Ramos (cell line): ENCODE data around the gene MAGEC3.
"Not testable (repeated sequence)": the region's sequence is repeated elsewhere in the genome, so short reads cannot be mapped to it uniquely, and the experiment has no call there.

Experiments used
- in situ Hi-C: fragments of 300-500 bp; cut with MboI; formaldehyde crosslinking; loops from one replicate; pipeline ENCODE4 v1.14.3; 2022; ENCODE audit warnings: low sequenced_read_pairs; ENCODE audit not compliant: unreplicated experiment

Gene MAGEC3, protein sequence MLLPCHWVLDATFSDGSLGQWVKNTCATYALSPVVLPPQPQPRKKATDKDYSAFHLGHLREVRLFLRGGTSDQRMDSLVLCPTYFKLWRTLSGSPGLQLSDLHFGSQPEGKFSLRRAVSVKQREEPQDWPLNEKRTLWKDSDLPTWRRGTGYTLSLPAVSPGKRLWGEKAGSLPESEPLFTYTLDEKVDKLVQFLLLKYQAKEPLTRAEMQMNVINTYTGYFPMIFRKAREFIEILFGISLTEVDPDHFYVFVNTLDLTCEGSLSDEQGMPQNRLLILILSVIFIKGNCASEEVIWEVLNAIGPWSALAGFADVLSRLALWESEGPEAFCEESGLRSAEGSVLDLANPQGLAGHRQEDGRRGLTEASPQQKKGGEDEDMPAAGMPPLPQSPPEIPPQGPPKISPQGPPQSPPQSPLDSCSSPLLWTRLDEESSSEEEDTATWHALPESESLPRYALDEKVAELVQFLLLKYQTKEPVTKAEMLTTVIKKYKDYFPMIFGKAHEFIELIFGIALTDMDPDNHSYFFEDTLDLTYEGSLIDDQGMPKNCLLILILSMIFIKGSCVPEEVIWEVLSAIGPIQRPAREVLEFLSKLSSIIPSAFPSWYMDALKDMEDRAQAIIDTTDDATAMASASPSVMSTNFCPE

DNA sequence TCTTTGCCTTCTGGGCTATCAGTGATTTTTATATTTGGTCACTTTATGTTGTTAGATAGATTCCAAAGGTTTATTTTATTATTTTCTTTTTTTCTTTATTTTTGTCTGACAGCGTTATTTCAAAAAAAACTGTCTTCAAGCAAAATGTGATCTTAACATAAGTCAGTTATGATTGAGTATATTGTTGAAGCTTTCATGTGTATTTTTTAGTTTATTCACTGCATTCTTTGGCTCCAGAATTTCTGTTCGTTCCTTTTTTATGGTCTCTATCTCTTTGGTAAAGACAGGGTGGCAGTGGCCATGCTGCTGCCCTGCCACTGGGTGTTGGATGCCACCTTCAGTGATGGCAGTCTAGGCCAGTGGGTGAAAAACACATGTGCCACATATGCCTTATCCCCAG lies at the start of gene MAGEC3:
Gene MAGEC3, plus strand, starts transcription at position 301 of the 400 bp plus-strand sequence. Its CDS starts 0 bp downstream, at position 301.
- in situ Hi-C loops: no loop called here

DNA sequence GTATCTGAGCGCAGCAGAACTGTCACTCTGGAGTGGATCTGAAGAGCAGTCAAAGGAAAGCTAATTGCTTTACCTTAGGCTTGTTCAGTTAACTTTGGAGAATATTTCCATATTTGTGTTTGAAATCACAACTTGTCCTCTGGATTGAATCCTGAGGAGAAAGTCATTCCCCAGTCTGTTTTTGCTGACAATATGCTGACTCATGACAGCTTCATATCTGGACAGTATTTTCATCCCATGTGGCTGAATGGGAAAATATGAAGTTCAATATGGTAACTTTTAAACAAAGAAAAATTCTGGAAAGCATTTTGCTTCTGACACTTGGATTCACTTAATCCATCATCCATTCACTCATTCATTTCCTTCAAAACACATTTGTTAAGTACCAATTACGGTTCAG lies 46.3 kb upstream of the MAGEC3 start:
- in situ Hi-C loops: no loop called here

DNA sequence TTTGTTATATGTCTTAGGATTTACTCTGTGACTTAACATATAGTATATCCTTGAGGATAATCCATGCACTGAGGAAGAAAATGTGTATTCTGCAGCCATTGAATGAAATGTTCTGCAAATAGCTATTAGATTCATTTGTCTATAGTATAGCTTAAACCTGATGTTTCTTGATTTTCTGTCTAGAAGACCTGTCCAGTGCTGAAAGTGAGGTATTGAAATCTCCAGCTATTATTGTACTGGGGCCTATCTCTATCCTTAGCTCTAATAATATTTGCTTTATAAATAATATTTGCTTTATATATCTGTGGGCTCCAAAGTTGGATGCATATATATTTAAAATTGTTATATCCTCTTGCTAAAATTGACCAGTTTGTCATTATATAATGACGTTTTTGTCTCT lies 26.7 kb upstream of the MAGEC3 start:
- in situ Hi-C loops: no loop called here

GRCh38 chrX:141814213-141814857 lies 23.8 kb upstream of the MAGEC3 start:
- in situ Hi-C loops: no loop called here

- in situ Hi-C loops: no loop called here
These were observed 22.2 kb upstream of the MAGEC3 start for GRCh38 chrX:141815904-141816303.

- in situ Hi-C loops: no loop called here
These were observed 5.9 kb upstream of the MAGEC3 start for GRCh38 chrX:141832247-141832646.

DNA sequence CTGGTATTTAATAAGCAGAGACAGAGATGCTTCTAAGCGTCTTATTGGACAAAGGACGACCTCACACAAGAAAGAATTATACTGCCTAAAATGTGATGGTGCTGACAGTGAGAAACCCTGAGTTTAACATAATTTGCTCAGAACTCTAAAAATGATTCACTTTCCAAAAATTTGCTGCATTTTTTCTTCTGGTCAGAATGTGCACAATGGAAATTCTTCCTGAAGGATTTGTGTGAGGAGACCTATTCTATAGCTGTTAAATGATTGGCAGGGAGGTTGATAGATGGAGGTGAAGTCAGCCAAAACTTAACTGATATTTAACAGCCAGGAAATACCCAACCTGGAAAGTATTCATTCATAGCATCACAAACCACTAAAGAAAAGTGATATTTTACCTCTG lies 1.7 kb downstream of the MAGEC3 start:
- in situ Hi-C loops: no loop called here

DNA sequence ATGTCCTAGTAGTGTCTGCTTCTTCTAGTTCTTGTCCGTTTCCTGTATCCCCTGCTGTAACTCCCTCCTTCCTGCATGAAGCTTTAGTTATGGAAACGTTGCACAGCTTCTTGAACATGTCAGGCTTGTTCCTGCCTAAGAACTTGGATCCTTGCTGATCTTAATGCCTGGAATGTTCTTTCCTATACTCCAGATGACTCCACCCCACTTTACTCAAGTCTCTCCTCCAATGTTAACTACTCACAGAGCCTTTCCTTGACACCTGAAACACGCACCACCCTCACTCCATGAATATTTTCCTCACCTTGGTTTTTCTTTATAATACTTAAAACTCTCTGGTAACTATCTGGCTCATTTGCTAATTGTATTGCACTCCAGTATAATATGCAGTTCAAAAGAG lies 19.4 kb downstream of the MAGEC3 start:
- in situ Hi-C loops: no loop called here

DNA sequence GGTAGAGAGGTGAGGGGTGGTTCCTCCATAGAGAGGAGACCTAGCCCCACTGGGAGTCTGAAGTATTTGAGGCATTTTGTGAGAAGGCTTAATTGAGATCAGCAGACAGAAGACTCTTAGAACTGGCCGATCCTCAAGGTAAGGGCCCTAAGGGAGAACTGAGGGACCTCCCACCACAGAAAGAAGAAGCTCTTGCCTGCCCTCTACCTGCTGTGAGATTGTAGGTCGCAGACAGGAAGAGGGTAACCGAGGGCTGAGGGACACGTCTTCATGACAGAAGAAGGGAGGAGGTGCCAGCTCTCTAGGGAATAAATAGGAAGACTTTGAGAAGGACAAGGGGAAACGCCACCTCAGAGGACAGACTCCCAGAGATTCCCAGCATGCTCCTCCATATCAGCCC lies 41.5 kb downstream of the MAGEC3 start:
- in situ Hi-C loops: no loop called here

DNA sequence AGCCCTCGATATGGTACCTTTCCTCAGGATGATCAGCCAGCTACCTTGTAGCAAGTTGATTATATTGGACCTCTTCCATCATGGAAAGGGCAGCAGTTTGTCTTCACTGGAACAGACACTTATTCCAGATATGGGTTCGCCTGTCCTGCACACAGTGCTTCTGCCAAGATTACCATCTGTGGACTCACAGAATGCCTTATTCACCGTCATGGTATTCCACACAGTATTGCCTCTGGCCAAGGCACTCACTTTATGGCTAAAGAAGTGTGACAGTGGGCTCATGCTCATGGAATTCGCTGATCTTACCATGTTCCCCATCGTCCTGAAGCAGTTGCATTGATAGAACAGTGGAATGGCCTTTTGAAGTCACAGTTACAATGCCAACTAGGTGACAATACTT lies 50.7 kb downstream of the MAGEC3 start:
- in situ Hi-C loops: not testable (repeated sequence)

- in situ Hi-C loops: no loop called here
These were observed 56.6 kb downstream of the MAGEC3 start for GRCh38 chrX:141894733-141895132.

DNA sequence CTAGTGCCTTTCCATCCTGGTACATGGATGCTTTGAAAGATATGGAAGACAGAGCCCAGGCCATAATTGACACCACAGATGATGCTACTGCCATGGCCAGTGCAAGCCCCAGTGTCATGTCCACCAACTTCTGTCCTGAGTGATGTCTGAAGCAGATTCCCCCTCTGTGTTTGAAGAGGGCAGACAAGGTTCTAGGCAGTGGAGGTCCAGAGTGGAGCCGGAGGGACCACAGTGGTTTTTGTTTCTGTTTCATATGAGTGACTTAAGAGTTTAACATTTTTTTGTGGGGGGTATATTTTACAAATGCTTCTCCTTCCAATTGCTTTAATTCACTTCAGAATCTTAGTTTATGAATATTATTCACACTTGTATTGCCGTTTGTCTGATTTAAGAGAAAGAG lies 59.6 kb downstream of the MAGEC3 start:
- in situ Hi-C loops: no loop called here

- in situ Hi-C loops: no loop called here
These were observed 64.2 kb downstream of the MAGEC3 start for GRCh38 chrX:141902366-141902765.

GRCh38 chrX:141903400-141904155 lies 65.5 kb downstream of the MAGEC3 start, which contains the start of gene MAGEC1:
Gene MAGEC1 (plus strand): TSS chrX:141903894. CDS start chrX:141905073, 1,179 bp downstream.
- in situ Hi-C loops: no loop called here

DNA sequence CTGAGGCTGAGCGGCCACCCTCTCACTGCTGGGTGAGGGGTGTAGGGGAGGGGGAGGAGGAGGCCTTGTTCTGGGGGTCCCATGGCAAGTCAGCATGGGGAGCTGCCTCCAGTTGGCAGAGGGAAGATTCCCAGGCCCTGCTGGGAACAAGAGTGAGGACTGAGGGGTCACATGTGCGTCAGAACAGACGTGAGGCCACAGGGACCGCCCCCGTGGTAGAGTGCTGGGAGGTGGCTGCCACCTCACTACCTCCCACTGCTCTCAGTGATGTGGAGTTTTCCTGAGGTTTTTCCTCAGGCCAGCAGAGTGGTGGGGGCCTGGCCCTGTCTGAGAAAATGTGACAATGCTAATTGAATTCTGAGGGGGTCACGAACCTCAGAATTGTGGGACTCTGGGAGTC lies 66.1 kb downstream of the MAGEC3 start:
- in situ Hi-C loops: no loop called here

DNA sequence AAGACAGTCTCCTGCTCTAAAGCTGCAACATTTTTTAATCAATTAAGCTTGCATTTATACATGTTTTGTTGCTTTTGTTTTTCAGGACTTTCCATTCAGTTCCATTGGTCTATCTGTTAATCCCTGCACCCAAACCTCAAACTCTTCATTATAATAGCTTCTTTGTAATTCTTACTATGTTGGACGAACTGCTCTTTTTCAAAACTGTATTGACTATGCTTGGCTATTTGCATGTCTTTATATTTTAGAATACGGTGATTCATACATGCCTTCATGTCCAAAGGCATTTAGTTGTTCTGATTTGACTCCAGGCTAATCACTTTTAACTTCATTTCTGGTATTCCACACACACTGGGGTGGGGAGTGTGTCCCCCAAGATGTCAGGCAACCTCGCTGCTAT lies 79.7 kb downstream of the MAGEC3 start:
- in situ Hi-C loops: no loop called here

DNA sequence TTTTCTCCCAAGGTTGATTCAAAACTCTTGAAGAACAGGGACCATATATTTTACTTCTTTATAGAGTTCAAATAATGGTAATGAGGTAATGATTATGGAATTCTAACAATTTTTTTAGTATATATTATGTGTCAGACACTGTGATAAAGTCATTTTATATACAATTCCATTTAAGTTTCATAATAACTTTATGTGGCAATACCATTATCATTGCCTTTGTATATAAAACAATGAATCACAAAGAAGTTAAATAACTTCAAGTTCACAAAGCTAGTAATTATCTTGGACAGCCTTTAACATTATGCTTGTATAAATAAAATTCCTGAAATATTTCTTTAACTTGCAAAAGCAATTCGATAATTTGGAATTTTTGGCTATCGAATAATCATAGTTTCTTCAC lies 86.2 kb downstream of the MAGEC3 start:
- in situ Hi-C loops: no loop called here

DNA sequence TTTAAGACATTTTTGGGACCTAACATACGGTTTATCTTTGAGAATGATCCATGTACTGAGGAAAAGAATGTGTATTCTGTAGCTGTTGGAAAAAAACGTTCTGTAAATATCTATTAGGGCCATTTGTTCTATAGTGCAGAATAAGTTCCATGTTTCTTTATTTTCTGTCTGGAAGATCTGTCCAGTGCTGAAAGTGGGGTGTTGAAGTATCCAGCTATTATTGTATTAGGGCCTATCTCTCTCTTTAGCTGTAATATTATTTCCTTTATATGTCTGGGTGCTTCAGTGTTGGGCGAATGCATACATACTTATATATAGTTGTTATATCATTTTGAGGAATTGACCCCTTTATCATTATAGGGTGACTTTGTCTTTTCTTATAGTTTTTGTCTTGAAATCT lies 90.3 kb downstream of the MAGEC3 start:
- in situ Hi-C loops: no loop called here

GRCh38 chrX:141934059-141934641 lies 96.0 kb downstream of the MAGEC3 start:
- in situ Hi-C loops: no loop called here

- in situ Hi-C loops: no loop called here
These were observed 97.5 kb downstream of the MAGEC3 start for GRCh38 chrX:141935645-141936044.
